Measurements from ENCODE around the gene SLC25A24. TPM values are rescaled to one million over a fixed set of nuclear protein-coding genes. Genes with fewer than 3 reads are reported as not detected.

The SLC25A24 gene
- total RNA-seq, 1 donor from 2014 or later: 72.2 TPM

GRCh38 chr1:108124622-108125311 lies 75.4 kb downstream of the SLC25A24 start:
- Histone ChIP-seq H3K4me3 (no peak overlapping the region), H3K36me3 (no peaks in the 10 kb centered on the region), H2AFZ (replicated peaks) (no peak overlapping the region), H3K9me3 (ENCODE audit: low read depth) (no peaks in the 10 kb centered on the region), H4K20me1 (ENCODE audit: low read depth) (no peaks in the 10 kb centered on the region), H3K4me1 (no peaks in the 10 kb centered on the region), H3K79me2 (ENCODE audit: low read depth) (no peaks in the 10 kb centered on the region), H3K4me2 (no peak overlapping the region), H3K9ac (no peak overlapping the region), H3K27ac (no peak overlapping the region), H3F3A (ENCODE audit: low read depth) (no peaks in the 10 kb centered on the region), H3K27me3 (no peaks in the 10 kb centered on the region)
- TF ChIP-seq EZH2phosphoT487 (IDR thresholded peaks at IDR 0.05) (no peak), EZH2 (IDR thresholded peaks at IDR 0.05) (no peak), CTCF (IDR thresholded peaks at IDR 0.05) (no peak)
- H3K9me3 Mint-ChIP-seq: peaks cover 3% of the 10 kb centered on the region
- peaks cover 4% of the 10 kb centered on the region for H3K27me3 Mint-ChIP-seq (ENCODE audit: insufficient read depth, low read depth)
- H3K4me3 Mint-ChIP-seq: no peak overlapping the region
- H3K27ac Mint-ChIP-seq: no peak overlapping the region
- H3K4me1 Mint-ChIP-seq: peaks cover 18% of the 10 kb centered on the region
- peaks cover 2% of the 10 kb centered on the region for H3K36me3 Mint-ChIP-seq
- no peak for DNase-seq (ENCODE audit: low spot score)

GRCh38 chr1:108124023-108124422 lies 76.1 kb downstream of the SLC25A24 start:
- H3K27ac Mint-ChIP-seq: no peak overlapping the region
- H3K9ac ChIP-seq: no peak overlapping the region
- TF ChIP-seq EZH2 (IDR thresholded peaks at IDR 0.05) (no peak), CTCF (IDR thresholded peaks at IDR 0.05) (no peak), EZH2phosphoT487 (IDR thresholded peaks at IDR 0.05) (no peak)

GRCh38 chr1:108121358-108122143 lies 78.6 kb downstream of the SLC25A24 start:
- Histone ChIP-seq H3K9me3 (ENCODE audit: low read depth) (no peaks in the 10 kb centered on the region), H3K9ac (no peak overlapping the region), H3K4me2 (no peak overlapping the region), H4K20me1 (ENCODE audit: low read depth) (no peaks in the 10 kb centered on the region), H3K27ac (no peak overlapping the region), H3F3A (ENCODE audit: low read depth) (no peaks in the 10 kb centered on the region), H2AFZ (replicated peaks) (peak overlapping the region; percentile 26), H3K79me2 (ENCODE audit: low read depth) (no peaks in the 10 kb centered on the region), H3K4me3 (no peak overlapping the region), H3K4me1 (no peaks in the 10 kb centered on the region), H3K36me3 (no peaks in the 10 kb centered on the region), H3K27me3 (no peaks in the 10 kb centered on the region)
- Mint-ChIP-seq H3K36me3 (peaks cover 2% of the 10 kb centered on the region), H3K27ac (no peak overlapping the region), H3K4me1 (peaks cover 12% of the 10 kb centered on the region), H3K4me3 (no peak overlapping the region), H3K27me3 (ENCODE audit: insufficient read depth, low read depth) (peaks cover 7% of the 10 kb centered on the region), H3K9me3 (peaks cover 3% of the 10 kb centered on the region)
- peak; percentile 43 for DNase-seq (ENCODE audit: low spot score)
- peak; percentile 15 for TF ChIP-seq CTCF (IDR thresholded peaks at IDR 0.05)
- TF ChIP-seq EZH2 (IDR thresholded peaks at IDR 0.05): no peak
- TF ChIP-seq EZH2phosphoT487 (IDR thresholded peaks at IDR 0.05): no peak

More at GRCh38 chr1:108124023-108124422, 76.1 kb downstream of the SLC25A24 start:
- Histone ChIP-seq H3K79me2 (ENCODE audit: low read depth) (no peaks in the 10 kb centered on the region), H4K20me1 (ENCODE audit: low read depth) (no peaks in the 10 kb centered on the region), H3K9me3 (ENCODE audit: low read depth) (no peaks in the 10 kb centered on the region), H3K4me1 (no peaks in the 10 kb centered on the region), H3F3A (ENCODE audit: low read depth) (no peaks in the 10 kb centered on the region), H2AFZ (replicated peaks) (no peak overlapping the region), H3K27ac (no peak overlapping the region), H3K36me3 (no peaks in the 10 kb centered on the region), H3K4me3 (no peak overlapping the region), H3K27me3 (no peaks in the 10 kb centered on the region), H3K4me2 (no peak overlapping the region)
- peaks cover 3% of the 10 kb centered on the region for H3K9me3 Mint-ChIP-seq
- no peak for DNase-seq (ENCODE audit: low spot score)
- H3K4me3 Mint-ChIP-seq: no peak overlapping the region
- peaks cover 12% of the 10 kb centered on the region for H3K4me1 Mint-ChIP-seq
- H3K36me3 Mint-ChIP-seq: peaks cover 2% of the 10 kb centered on the region
- H3K27me3 Mint-ChIP-seq (ENCODE audit: insufficient read depth, low read depth): peaks cover 6% of the 10 kb centered on the region

Measured in neural progenitor cell (in vitro differentiated cells).